HuH-7 (cell line): Measurements from ENCODE around the gene CDK10.

Experiments used
- DNase-seq: peaks from one replicate; pipeline ENCODE4 v3.0.0; 2011; ENCODE audit warnings: low spot score

The CDK10 gene

GRCh38 chr16:89736554-89736953 is 50.1 kb downstream of the CDK10 start:
- no peak for DNase-seq

- DNase-seq = no peak
Measured at GRCh38 chr16:89737341-89738071, 51.0 kb downstream of the CDK10 start.

- no peak for DNase-seq
Measured at GRCh38 chr16:89738072-89738377, 51.5 kb downstream of the CDK10 start.

GRCh38 chr16:89738538-89739317 is 52.2 kb downstream of the CDK10 start:
- DNase-seq = no peak

GRCh38 chr16:89739383-89739782 is 52.9 kb downstream of the CDK10 start:
- DNase-seq = no peak

- no peak for DNase-seq
Measured at GRCh38 chr16:89741342-89742014, 55.0 kb downstream of the CDK10 start.

GRCh38 chr16:89742948-89743347 is 56.5 kb downstream of the CDK10 start:
- DNase-seq = no peak

- DNase-seq = no peak
Measured at GRCh38 chr16:89744813-89745212, 58.3 kb downstream of the CDK10 start.
